ENCODE measurements around the gene LCN15. TPM values are rescaled to one million over a fixed set of nuclear protein-coding genes. Genes with fewer than 3 reads are reported as not detected.

The LCN15 gene
- polyA plus RNA-seq, 1 donor from 2014 or later, result not detected

GRCh38 chr9:136722969-136723356 is 41.4 kb downstream of the LCN15 start:
- peaks cover 10% of the 10 kb centered on the region for H4K20me1 ChIP-seq (ENCODE audit: insufficient read depth)
- no peak overlapping the region for H3K4me2 ChIP-seq (ENCODE audit: low read length)
- H3K9me2 ChIP-seq (ENCODE audit: insufficient read depth, low read length), result no peaks in the 10 kb centered on the region
- TF ChIP-seq TAF1 (IDR thresholded peaks at IDR 0.05; ENCODE audit: low read depth), result no peak
- no peak overlapping the region for H3K4me3 ChIP-seq (ENCODE audit: low read length)
- H3K27ac ChIP-seq (ENCODE audit: low read length), result no peak overlapping the region
- no peaks in the 10 kb centered on the region for H3K36me3 ChIP-seq (ENCODE audit: insufficient read depth, low read length)
- no peak overlapping the region for H3K9ac ChIP-seq (ENCODE audit: low read length)
- no peaks in the 10 kb centered on the region for H3K9me3 ChIP-seq (ENCODE audit: low read length)
- no peak overlapping the region for H2AFZ ChIP-seq (ENCODE audit: low read depth, low read length)
- H3F3A ChIP-seq (ENCODE audit: insufficient read depth, low read length, poor library complexity, severe bottlenecking), result no peaks in the 10 kb centered on the region
- no peaks in the 10 kb centered on the region for H3K27me3 ChIP-seq (ENCODE audit: insufficient read depth, low read depth, low read length)
- peaks cover 21% of the 10 kb centered on the region for H3K79me2 ChIP-seq (replicated peaks; ENCODE audit: insufficient read depth, low read length)

GRCh38 chr9:136722093-136722968 is 42.0 kb downstream of the LCN15 start:
- H4K20me1 ChIP-seq (ENCODE audit: insufficient read depth), result peaks cover 10% of the 10 kb centered on the region
- H3K4me3 ChIP-seq (ENCODE audit: low read length), result no peak overlapping the region
- no peaks in the 10 kb centered on the region for H3K27me3 ChIP-seq (ENCODE audit: insufficient read depth, low read depth, low read length)
- H3K36me3 ChIP-seq (ENCODE audit: insufficient read depth, low read length), result no peaks in the 10 kb centered on the region
- no peak overlapping the region for H3K27ac ChIP-seq (ENCODE audit: low read length)
- no peaks in the 10 kb centered on the region for H3F3A ChIP-seq (ENCODE audit: insufficient read depth, low read length, poor library complexity, severe bottlenecking)
- no peak overlapping the region for H3K4me2 ChIP-seq (ENCODE audit: low read length)
- TF ChIP-seq SMC3 (conservative IDR thresholded peaks at IDR 0.05; ENCODE audit: poor library complexity) (no peak), POLR2AphosphoS5 (IDR thresholded peaks at IDR 0.05) (no peak), TAF1 (IDR thresholded peaks at IDR 0.05; ENCODE audit: low read depth) (no peak), REST (IDR thresholded peaks at IDR 0.05; ENCODE audit: borderline replicate concordance) (no peak), CTCF (IDR thresholded peaks at IDR 0.05; ENCODE audit: poor library complexity, severe bottlenecking) (no peak), EP300 (conservative IDR thresholded peaks at IDR 0.05; ENCODE audit: poor library complexity, severe bottlenecking) (no peak), EZH2 (IDR thresholded peaks at IDR 0.05; ENCODE audit: borderline replicate concordance, insufficient read depth, low read length, poor library complexity, severe bottlenecking) (no peak), MXI1 (conservative IDR thresholded peaks at IDR 0.05; ENCODE audit: poor library complexity, severe bottlenecking) (no peak), RAD21 (conservative IDR thresholded peaks at IDR 0.05) (no peak)
- H3K79me2 ChIP-seq (replicated peaks; ENCODE audit: insufficient read depth, low read length), result peaks cover 21% of the 10 kb centered on the region
- no peak overlapping the region for H3K9ac ChIP-seq (ENCODE audit: low read length)
- no peaks in the 10 kb centered on the region for H3K9me3 ChIP-seq (ENCODE audit: low read length)
- no peak overlapping the region for H2AFZ ChIP-seq (ENCODE audit: low read depth, low read length)
- no peaks in the 10 kb centered on the region for H3K9me2 ChIP-seq (ENCODE audit: insufficient read depth, low read length)
